Activated CD4-positive, CD25-positive, alpha-beta regulatory T cell (primary cell): ENCODE results near the gene FAM227B.
"Not testable (repeated sequence)": the region's sequence is repeated elsewhere in the genome, so short reads cannot be mapped to it uniquely, and the experiment has no call there.

ENCODE experiments used
- DNase-seq, 4 experiments: peaks; one replicate each; lab custom pipeline; 2025; lab: John Stamatoyannopoulos, UW

The FAM227B gene

DNA sequence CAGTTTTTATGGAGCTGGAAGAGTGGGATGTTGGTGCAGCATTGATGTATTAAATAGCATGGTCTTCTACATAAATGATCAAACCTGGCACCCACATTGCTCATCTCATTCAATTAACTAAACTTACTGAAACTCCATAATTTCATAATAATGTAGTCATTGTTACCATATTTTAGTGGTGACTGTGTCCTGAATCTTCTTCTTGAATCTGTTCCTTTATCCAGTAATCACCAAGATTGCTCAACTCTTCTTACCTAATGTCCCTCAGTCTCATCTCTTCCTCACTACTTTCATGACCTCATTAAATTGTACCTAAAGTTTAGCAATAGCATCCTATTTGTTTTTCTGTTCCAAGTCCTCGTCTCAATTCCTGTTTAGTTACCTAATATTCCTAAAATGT is 127.8 kb downstream of the FAM227B start:
- no peak for DNase-seq

DNA sequence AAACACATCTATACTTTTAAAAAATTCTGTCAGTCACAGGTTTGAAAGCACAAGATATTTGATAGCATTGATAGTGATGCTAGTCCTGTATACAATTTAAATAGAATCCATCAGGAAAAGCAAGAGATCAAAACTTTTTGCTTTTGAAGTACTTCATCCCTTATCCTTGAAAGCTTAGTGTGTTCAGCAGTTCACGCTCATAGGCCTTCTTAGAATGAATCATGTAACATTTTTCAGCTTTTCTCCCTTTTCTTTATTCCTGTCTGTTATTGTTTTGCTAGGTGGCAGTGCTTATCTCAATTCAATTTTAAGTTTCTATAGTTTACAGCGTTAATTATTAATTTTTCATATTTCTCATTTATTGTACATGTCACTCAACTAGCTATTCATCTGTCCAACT is 128.5 kb downstream of the FAM227B start:
- DNase-seq: no peak

DNA sequence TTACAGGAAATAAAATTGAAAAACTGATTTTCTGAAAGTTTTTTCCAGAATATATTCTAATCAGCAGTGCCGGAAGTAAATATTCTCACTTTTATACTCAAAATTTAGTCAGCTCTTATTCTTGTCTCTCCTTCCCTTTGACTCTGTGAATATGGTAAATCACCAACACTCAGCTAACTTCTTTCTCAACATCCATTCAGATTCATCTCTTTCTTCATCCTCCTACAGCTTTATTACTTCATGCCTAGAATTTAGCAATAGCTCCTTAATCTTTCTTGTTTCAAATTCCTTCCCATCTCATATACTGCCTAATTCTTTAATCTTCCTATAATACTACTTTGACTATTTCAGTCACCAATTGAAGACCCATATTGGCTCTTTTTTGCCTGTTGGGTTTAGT is 129.7 kb downstream of the FAM227B start:
- no peak for DNase-seq

DNA sequence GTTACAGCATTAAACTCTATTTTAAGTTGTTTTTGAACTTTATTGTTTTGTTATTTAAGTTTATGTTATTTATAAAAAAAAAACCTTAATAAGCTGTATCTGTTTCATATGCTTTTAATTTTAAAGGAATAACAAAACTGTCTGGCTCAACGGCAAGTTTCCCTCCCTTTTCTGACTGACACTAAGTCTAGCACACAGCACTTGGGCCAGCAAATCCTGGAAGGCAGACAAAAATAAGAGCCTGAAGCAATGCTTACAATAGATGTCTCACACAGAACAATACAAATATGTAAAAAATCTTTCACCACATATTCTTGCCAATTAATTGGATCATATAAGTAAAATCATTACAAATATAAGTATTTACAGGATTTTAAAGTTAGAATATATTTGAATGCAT is 135.2 kb downstream of the FAM227B start:
- not testable (repeated sequence) for DNase-seq

DNA sequence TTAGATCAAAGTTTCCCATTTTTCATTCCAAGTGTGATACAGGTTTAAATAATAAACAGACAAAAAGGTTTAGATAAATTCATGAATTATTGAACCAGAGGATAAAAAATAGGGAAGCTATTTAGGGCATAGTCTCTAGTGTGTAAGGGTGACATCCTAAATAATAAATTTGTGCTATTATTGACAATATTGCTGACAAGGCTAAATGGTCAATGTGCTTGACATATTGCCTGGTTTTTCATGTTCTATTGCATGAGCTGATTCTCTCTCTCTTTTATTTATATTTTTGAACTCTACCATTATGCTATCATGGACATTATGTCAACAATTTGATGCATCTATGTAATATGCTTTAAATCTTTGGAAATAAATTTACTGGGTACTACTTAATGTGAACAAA is 141.6 kb downstream of the FAM227B start:
- not testable (repeated sequence) for DNase-seq

DNA sequence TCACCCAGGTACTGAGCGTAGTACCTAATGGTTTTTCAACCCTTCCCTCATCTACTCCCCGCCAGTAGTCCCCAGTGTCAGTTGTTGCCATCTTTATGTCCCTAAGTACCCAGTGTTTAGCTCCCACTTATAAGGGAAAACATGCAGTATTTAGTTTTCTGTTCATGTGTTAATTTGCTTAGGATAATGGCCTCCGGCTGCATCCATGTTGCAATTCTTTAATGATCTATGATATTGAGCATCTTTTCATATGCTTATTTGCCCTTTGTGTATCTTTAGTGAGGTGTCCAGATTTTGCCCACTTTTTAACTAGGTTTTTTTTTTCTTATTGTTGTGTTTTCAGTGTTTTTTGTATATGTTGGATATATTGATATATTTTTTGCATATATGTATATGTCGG is 142.6 kb downstream of the FAM227B start:
- DNase-seq: not testable (repeated sequence)

DNA sequence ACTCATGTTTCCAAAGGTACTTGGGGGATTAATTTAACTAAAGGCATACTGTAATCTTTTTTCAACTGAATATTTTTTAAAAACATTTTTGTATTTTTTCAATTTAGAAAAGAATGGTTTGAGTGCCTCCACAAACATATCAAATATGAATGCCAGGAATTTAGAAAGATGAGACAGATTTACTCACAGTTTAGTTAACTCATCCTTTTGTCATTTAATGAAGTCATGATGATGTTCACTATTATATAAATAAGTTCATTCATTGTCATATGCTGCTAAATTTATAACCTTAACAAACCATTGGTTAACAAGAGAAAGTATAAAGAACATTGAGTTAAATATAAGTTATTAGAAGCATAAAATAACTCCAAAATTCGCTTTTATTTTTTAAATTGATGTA is 147.6 kb downstream of the FAM227B start:
- no peak for DNase-seq

DNA sequence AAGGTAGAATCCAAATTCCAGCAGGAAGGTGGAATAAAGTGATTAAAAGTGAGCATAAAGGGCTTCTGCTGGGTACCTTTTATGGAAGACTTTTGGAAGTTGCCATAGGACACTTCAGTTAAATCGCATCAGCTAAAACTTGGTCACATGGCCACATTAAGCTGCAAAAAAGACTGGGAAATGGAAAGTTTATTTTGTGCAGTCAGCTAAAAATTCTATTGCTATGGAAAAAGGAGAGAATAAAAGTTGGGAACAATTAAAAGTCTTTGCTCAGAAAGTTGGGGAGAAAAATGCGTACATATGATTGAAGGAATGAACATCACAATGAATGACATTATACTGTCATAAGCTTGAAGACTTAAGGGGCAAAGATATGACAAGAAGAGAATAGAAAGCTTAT is 148.3 kb downstream of the FAM227B start:
- DNase-seq: no peak

DNA sequence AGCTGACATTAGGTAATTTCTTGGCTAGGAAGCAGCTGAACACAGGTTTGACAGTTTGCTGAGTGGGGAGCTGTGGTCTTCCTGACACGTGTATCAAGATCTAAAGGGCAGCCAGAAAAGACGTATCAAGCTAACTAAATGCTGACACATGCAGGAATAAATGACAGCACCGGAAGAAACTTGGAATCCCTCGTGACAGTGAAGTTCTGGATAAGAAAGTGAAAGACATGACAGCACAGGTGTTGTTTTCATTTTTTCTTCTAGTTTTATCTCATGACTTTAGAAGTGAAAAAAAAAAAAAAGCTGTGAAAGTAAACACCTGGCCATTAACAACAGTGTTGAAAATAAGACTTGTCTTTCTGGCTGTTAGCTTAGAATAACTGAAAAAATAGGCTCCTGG is 148.9 kb downstream of the FAM227B start:
- DNase-seq: no peak

DNA sequence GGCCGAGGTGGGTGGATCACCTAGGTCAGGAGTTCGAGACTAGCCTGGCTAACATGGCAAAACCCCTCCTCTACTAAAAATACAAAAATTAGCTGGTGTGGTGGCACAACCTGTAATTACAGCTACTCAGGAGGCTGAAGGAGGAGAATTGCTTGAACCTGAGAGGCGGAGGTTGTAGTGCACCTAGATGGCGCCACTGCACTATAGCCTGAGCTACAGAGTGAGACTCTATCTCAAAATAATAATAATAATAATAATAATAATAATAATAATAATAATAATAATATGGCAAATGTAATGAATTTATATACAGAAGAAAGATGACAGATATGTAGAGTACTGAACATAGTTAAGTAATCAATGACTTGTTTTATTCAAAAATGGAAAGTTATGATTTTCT is 149.4 kb downstream of the FAM227B start:
- not testable (repeated sequence) for DNase-seq

DNA sequence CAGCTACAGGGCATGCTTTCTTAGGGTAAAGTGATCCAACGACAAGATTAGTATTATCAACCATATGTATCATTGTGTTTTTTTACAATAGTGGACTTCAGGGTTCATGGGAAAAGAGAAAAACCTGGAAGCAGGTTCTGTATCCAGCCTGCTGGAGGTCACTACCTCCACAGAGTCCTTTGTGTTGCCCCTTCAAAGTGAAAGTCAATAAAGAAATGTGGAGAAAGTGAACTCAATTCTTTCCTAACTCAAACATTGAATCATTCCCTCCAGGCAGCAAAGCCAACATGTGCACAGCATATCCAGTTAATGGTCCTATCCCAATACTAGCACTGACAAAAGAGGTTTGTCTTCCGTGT is 152.2 kb downstream of the FAM227B start:
- no peak for DNase-seq

DNA sequence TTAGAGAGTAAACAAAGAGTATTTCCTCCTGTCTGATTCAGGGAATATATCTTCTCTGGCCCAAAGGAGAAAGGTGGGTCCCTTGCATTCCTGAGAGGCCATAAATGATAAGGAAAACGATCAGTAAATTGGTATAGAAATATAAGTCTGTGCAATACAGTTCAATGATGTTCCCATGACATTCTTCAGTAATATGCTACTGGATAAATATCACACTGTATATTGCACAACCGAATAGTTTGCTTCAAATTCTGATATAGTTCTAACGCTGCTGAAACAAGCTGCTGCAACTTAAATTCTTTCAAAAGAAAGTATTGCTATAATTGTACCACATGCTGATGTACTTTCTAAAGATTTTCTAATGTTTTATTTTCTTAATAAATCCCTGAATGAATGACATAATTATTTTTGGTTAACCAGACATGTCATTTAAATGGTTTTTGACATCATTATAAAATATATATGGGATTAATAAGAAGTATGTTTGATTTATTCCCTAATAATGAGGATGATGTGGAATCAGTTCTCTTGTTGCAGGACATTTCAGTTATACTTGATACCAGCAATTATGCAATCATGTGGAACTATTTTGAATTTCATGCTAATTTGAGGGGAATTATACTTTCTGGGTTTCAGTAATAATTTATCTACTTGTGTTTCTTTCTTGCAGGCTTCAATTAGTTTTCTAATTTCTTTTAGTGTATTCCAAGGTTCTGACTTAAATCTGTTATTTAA is 152.7 kb downstream of the FAM227B start:
- DNase-seq: no peak

DNA sequence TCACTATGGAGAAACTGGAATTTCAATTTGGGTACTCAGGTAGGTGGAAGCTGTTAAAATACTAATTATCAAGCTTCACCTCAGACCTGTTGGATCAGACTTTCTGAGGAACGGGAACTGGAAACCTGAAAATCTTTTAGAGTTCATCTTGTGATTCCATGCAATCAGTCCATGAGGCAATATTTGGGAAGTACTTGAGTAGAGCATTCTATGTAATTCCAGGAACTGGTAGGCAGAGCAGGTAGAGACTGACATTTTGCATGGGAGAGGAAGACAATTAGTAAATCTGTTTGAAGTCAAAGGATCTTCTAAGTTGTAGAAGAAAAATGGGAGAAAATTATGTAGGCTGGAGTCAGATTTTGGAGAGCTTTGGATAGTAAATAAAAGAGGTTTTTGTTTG is 154.5 kb downstream of the FAM227B start:
- no peak for DNase-seq

DNA sequence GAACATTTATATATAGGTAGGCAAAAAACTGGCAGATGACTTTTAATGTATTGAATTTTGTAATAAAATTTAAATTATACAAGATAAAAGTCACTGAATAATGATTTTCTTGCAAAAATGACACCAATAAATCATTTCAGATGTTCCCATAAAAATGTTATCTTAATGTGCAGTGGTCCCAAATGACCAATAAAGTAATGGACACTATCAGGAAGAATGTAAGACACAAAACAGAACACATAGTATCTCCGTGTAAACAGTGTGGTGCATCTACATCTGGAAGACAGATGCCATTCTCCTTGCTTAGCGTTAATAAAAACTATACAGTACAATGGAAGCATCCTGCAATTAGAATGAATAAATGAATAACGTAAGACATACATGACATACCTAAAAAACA is 156.1 kb downstream of the FAM227B start:
- no peak for DNase-seq

DNA sequence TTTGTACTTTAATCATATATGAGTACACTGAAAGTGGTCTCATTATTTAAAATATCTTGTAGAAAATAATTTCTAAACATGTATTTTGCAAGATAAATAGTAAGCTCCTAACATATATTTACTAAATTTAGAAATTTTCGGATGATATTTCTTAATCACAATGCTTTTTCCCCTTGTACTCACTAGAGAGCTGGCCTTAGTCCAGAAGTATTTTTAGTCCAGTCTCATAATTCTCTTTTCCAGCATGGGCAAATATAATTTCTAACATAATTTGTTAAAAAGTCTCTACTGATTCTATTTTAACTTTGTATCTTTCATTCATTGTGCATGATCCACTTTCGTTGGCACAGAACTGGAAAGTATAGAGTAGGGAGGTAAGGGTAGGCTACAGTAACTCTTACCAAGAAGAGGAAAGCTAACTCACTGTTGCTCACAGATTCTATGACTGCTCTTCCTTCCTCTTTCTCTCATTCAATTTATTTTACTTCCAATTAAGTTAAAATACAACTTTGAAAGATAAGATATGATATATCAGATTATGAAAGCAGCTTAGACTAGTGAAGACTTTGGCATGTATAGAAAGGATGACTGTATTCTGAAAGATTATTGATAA is 158.3 kb downstream of the FAM227B start:
- no peak for DNase-seq

DNA sequence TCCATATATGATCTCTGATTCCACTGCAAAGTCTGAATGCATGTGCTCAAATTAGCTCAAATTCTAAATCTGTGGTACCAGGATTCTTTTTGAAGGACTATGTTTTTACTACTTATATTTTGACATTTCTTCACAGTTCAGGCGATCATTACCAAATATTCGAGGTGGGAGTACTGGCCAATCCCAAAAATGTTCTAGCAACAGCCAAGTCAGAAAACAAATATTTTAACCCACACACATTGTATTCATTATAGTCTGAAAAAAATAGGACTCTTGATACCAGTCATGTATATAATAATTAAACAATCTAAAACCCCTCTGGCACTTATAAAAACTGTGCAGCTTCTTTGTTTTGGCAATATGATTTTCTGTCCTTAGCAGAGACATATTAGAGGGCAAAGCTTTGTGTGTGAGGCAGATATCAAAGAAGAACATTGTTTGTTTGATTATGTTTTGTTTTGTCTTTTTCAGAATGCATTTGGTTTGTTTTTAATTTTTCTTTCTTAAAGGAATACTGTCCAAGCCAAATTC is 160.1 kb downstream of the FAM227B start:
- DNase-seq: no peak

DNA sequence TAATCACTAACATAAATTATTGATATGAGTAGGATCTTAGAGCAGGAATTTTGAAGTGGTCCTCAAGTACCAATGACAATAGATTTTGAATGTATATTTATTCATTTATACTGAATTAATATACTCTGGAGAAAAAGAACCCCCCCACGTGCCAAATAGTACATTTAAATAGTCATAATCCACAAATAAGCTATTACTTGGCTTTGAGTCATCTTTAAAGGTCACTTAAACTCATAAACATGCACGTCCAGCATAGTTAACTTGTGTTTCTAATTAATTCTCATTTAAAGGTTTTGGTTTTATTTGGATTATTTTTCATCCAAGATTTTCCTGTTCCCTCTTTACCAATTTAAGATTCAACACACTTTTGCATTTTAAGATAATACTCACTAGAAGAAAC is 162.5 kb downstream of the FAM227B start:
- no peak for DNase-seq

DNA sequence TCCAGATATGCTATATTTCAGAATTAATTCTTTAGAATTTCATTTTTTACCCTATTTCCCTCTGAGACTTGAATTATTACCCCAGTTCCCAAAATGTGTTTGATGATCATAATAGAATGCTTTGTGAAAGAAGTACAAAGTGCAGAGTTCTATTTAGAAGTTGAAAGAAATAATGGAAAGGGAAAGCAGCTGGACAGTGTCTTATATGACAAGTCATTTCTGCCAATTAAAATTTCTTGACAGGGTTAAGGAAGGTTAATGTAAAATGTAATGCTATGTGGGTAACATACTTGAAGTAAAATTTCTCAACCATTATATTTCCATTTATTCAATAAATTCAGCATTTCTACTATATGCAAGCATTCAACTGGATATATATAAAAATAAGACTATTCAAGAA is 164.5 kb downstream of the FAM227B start:
- no peak for DNase-seq

DNA sequence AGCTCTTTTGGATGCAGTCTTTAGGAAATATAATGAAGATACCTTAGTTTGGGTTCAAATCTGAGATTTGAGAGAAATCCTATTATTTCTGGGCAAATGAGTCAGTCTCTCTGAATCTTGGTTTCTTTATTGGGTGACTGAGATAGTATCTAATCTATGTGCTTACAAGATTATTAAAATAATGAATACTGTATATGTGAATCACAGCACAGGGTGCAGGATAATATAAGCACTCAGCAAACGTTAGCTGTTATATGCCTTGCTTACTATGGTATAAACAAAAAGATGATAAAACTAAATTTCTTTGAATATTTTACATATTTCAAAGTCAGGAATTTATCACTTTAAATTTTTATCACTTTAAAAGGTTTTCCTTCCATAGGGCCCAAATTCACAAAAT is 168.0 kb downstream of the FAM227B start:
- no peak for DNase-seq

DNA sequence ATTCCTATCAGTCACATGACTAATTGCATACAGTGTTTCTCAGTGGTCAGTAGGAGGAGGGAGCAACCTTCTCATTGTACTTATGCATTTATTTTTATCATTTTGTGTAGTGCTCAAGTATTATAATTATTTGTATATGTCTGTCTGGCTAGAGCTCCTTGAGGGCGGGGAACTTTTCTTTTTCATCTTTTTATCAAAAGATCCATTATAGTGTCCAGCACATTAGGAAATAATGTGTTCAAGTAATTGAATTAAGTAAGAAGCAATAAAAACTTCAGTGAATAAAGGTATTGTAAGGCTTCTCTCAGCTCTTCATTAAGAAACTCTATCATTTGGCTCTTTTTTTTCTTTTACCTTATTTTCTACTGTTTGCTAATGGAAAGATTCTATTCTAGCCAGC is 178.8 kb downstream of the FAM227B start:
- DNase-seq: no peak

DNA sequence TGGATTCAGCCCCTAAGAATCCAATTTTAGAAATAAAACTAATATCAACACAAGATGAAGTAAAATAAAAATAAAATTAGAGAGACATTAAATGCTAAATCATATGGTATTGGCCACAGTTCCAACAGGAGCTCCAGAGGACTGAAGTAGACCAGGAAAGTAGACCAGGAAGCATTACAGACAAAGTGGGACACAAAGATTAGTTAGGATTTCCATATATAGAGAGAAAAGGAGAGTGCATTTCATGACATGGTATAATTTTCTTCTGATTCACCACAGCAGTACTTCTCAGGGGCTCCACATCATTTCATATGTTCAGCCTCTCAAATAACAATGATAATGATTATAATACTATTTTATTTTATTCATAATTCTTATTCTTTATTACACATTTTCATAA is 179.3 kb downstream of the FAM227B start:
- no peak for DNase-seq

DNA sequence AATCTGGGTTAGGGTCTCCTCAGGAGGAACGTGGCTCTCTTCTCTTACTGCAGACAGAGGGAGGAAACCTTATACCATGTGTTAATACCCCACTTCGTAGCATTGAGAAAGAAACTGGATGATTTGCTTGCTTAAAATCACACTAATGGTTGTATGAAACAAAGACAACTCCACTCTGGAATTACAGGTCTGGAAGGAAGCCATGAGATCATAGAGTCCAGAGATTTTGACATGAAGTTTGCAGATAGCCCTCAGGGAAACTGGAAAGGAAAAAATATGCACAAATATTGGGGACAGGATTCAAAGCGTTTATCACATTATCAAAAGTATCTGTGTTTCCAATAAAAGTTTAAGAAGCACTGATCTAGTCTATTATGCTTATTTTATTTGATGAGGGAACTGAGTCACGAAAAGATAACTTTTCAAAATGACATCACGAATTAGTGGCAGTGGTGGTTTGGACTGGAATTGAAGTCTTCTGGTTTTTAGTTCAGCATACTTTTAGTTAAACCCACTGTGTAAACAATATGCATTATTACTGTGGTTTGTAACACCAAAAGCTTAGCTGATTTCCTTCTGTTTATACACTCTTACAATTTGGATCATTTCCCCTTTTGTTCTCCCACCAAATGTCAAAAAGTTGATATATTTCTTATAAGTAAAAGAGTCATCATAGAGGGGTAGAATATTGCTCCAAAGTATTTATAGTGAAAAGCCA is 180.8 kb downstream of the FAM227B start:
- DNase-seq: no peak

DNA sequence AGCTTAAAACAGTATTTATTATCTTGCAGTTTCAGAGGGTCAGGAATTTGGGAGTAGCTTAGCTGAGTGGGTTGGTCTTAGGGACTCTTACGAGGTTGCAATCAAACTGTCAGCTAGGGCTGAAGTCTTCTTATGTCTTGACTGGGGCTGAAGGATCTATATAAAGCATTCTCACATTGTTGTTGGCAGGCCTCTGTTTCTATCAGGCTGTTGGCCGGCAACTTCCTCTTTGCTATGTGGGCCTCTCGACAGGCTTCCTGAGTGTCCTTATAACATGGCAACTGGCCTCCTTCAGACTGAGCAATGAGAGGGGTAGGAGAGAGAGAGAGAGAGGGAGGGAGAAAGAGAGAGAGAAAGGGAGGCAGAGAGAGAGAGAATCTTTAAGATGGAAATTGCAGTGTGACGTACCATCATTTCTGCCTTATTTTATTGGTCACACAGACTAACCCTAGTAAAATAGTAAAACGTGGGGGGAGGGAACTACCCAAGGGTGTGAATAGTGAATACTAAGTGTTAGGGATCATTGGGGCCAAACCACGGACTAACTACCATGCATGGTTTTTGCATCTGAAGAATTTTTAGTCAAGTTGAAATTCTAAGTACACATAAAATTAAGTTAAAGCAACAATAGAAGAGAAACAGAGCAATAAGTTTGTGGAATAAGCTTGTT is 181.5 kb downstream of the FAM227B start:
- no peak for DNase-seq
